ENCODE results near the gene EBF3.
A peak's percentile ranks its signal among the peaks of the same experiment; 100 is the strongest.

The EBF3 gene

DNA sequence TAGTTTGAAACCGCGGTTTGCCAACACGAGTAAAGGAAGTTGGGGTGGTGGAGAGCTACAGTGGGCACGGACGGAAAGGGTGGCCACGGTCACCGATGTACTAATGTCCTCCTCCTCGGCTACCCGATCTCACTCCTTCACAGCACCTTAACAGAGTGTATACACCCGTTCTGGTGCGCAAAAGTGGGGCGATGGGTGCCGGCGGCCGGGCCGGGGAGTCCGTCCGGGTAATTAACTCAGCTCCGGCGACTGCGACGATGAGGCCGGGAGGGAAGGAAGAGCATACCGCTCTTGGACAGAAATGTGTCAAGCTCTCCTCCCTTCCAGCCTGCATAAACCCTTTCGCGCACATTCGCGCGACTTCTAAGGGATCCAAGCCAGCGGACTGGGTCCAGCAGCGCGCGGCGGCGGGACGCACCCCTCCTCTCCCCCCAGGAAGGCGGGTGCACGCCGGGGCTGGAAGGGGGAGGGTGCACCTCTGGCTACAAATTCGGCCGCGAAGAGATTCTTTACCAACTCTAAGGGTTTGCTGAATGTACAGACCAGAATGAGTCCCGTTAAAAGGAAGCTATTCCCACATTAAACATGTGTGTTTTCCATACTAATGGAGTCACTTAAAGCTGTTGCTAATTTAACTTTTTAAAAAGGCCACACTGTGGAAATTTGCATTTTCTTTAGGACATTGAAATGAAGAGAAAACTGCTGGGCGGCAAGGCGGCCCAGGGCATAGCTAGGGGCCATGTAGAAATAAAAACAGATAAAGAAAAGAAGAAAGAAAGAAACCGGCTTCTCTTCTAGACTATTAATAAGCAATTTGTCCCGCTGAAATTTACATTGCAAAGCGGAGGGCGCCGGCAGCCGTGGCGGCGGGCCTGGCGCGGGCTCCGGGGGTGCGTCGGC lies 6.6 kb upstream of the EBF3 start:
- DNase-seq = no peak

DNA sequence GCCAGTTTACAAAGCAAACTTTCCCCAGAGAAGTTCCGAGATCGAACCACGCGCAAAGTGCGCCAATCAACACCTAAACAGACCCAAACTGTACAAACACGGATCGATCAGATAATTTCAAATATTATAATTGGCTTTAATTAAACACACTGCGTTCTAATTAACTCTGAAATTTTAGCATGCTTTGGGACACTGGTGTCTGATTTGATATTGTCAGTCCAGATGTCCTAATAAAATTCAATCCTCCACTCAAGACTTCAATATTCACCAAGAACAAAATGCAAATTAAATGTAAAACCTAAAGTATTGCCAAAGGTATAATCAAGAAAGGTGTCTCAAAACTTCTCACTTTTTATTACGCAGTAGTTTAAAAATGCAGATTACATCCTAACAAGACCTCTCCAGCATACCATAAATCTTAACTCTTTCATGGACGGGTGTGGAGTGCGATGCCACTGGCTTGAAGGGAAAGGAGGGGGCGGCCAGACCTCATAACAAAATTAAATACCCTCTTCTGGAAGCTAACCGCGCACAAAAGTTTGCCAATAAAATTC lies 5.9 kb upstream of the EBF3 start:
- no peak for DNase-seq

DNA sequence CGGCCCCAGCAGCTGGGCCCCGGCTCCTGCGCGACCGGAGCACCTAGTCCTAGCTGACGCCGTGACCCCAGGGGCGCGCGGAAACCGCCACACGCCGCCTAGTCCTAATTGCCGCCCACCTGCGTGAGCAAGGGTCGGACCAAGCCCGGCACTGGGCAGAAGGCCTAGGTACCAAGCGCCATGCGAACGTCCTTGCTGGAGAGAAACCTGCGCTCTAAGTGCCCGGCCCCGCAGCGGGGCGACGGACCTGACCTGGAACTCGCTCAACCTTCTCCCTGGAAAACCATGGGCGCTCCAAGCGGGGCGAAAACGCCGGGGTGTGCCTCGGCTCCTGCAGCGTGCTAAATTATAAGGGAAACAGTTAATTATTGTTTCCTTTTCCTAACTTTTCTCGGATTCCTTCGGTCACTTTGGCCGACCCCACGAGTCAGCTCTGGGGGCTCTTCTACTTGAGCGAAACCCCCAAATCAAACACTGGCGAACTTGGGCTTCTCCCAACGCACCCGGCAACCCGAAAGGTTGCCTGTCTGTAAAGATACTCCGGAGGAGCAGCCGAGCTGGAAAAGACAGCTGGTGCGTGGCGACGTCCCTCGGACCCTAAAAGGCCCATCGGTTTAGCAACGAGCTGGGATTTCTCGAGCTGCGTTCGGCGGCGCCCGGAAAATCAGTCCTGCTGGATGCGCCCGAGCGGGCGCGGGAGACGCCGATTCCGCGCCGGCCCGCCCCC lies 5.3 kb upstream of the EBF3 start:
- DNase-seq = no peak

DNA sequence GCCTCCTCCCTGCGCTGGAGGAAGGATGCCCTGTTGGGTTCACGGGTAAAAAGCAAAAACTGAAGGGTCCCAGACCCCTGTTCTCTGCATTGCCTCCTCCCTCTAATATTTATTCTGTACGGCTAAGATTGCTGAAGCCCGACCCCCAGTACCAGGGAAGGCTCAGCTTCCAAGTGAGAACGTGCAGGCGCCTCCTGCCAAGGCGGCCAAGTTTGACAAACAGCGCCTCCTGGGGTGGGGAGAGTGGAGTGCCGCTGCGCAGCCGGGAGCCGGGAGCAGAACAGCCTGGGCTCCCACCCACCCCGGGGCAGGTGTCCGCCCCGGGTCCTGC lies 4.7 kb upstream of the EBF3 start:
- DNase-seq = no peak

DNA sequence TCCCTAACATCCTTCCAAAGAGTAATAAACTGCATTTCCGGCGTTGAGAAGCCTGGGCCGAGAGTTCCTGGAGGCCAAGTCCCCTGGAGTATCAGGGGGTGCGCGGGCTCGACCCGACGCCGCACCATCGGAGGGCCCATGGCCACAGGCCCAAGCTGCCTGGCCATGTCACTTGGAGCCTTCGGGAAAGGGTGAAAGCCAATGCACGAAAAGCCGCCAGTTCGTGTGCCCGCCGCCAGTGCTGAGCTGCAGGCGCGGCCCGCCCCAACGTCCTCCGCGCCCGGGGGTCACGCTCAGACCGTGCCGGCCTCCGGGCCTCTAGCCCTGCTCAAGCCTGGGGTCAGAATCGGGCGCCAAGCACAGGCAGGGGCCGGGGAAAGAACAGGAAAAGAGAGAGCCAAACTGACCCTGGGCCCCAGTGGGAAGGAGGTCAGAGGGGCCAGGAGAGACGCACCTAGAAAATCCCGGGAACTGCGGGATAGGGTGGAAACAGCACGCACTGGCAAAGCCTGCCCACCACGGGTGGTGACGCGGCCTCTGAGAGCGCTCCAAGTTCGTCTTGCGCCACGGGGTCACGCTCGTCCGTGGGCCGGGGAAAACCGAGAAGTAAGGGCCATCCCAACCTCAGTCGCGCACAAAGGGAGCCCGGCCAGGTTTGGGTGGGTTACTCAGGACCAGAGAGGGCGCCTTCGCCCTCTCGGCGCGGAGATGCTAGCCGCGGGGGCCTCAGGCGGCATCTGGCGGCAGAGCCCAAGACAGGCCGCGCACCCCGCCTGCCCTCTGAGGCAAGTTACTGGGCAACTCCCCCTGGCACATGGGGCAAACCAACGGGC lies 4.2 kb upstream of the EBF3 start:
- DNase-seq = no peak

DNA sequence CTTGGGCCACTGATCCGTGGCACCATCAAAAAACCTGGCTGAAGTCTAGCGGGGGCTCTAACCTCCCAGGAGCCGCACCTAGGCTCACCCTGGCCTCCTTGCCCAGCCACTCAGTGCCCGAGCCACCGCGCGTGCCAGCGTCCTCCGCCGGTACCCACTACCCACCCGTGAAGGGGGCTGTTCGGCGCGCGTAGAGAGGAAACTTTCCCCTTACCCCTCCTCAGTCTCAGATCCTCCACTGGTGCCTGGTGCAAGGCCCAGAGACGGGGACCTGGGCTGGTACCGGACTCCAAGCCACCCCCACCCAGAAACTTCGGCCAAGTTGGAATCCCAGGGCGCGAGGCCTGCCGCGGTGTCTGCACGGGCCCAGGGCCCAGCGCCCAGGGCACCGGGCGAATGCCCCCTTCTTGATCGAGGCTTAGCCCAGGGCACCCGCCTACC lies 3.5 kb upstream of the EBF3 start:
- no peak for DNase-seq

DNA sequence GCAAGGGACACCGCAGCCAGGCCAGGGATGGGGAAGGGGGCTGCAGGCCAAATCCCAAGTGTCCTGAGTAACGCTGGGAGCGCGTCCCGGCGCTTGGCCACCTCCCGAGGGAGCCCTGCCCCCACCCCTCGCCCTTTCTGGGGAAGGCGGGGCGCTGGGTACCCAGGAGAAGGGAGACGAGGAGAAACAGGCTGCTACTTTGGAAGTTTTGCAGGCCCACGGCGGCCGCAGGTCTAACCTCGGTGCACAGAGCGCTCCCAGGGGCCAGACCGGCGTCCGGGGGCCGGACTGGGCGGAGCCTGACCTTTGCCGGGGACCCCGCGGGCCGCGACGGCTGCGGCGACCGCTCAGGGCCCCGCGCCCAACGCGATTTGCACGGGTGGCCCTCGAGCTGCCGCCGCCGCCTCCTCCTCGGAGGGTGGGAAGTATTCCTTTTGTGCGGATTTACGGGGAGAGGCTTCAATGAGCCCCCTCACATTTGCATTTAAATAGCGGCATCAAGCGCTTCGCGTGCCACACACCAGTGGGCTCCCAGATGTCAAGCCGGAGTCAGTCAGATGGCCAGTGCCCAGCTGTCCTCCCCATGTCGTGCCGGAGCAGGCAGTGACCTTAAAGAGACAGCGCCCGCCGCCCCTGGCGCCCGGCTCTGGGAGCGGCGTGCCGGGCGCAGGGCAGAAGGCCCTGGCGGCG lies 3.0 kb upstream of the EBF3 start:
- no peak for DNase-seq

DNA sequence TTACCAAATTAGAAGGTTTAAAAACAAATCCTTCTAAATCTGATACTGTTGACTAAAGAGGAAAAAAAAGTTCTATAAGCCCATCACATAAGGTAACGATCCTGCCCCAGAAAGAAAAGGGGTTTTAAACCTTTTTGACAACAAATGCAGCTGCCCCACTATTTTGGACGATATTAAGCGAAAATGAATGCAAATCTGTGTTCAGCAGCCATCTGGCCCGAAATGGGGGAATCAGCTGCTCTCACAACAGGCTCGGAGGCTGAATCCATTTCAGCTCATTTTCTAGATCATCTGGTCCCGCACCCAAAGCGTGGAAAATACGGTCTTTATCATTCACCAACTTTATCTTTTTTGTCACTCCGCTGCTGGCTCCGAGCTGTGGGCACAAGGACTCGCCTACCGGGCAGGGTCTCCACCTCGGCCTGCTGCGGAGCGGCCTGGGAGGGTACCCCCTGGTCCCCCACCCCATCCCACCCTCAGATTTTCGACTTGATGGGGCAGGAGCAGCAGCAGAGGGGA lies 2.4 kb upstream of the EBF3 start:
- DNase-seq = no peak

DNA sequence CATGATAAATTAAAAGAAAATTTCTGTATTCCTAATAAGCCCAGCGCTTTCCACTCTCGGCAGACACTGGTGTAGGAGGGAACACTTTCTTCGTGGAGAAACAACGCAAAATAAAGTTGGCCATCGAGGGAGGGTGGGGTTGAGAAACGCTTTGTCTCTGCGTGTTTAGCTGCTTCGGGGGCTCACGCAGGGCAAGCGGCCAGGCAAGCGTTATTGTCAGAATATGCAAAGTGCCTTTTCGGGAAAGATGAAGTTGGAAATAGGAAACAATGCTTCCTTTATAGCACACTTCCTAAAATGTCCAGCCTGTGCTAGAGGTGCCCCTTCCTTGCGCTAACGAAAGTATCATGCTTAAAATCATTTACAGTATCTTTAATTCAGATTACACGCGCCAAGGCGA lies 1.9 kb upstream of the EBF3 start:
- no peak for DNase-seq

DNA sequence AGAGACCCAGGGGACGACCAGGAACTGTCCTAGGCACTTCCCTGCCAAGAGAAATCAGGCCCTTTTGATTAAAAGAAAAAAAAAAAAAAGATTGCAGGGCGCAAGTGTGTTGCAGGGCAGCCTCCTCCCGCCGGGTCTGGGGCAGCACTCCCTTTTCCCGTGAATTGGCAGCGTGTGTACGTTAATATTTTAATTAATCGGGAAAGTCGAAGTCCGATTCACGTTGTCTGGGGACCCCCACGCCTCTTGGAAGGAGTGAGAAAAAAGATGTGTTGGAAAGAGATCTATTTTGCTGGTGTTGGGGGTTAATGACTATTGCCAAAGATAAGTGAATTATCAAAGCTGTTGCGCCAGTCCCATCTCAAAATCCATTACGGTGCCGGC lies 1.3 kb upstream of the EBF3 start:
- DNase-seq = no peak

DNA sequence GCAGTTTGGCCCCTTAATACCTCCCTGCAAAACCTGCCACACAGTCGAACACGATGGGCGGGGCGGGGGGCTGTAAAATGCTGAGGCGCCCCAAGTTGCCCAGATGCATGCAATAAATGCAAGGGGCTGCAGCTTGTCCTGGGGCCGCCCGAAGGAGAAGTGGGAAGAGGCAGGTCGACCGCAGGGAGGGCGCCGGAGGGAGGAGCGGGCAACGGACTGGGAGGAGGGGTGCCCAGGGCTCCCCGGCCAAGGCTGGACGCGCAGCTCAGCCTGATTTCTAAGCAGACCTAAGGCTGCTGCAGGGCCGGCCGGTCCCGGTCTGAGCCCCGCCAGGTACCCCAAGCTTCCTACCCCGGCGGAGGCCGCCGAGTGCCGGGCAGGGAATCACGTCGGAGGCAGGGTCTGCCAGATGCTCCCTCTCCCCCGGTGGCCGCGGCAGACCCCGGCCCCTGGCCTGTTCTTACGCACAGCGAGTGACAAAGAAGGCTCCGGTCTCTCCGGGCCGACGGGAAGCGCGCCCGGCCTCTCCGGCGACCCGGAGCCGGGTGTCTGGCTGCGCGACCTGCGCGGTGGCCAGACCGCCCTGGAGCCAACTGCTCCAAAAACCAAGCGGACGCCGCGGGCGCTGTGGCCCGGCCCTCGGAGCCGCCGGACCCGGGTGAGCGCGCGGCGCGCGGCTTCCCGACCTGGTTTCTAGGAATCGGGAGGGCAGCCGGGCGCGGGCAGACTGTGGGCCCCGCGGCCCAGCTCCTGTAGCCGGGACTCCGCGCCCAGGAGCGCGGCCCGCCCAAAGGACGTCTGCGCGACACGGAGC lies 744 bp upstream of the EBF3 start:
- DNase-seq = peak; percentile 45

DNA sequence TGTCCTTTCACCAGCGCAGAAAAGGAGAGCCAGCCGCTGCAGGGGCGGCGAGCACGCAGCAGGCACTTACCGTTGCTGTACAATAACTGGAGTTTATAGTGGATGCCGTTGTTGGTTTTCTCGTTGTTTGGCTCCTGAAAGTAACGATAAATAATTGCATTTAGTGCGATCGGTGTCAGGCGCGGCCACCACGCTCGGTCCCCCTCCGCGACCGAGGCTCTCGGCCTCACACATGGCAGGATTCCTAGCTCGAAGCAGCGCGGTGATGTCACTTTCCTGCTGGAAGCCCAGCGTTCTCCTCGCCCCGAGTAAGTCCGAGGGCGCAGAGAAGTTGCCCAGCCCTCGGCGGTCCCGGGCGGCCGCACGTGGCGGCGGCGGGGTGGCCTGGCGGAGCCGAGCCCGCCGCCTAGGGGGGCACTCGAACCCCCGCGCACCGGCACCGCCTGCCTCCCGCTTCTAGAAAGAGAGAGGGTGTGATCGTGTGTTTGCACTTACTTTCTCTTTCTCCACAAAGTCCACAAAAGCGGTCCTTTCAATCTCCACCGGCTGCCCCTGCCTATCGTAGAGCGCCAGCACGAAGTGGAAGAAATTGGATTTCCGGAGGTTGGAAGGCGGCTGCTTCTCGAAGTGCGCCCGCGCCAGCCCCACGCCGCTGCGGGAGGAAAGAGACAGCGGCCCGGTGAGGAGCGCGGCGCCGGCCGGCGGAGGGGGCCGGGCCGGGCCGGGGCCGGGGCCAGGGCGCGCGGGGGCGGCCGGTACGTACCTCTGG lies 1.0 kb downstream of the EBF3 start:
- no peak for DNase-seq

DNA sequence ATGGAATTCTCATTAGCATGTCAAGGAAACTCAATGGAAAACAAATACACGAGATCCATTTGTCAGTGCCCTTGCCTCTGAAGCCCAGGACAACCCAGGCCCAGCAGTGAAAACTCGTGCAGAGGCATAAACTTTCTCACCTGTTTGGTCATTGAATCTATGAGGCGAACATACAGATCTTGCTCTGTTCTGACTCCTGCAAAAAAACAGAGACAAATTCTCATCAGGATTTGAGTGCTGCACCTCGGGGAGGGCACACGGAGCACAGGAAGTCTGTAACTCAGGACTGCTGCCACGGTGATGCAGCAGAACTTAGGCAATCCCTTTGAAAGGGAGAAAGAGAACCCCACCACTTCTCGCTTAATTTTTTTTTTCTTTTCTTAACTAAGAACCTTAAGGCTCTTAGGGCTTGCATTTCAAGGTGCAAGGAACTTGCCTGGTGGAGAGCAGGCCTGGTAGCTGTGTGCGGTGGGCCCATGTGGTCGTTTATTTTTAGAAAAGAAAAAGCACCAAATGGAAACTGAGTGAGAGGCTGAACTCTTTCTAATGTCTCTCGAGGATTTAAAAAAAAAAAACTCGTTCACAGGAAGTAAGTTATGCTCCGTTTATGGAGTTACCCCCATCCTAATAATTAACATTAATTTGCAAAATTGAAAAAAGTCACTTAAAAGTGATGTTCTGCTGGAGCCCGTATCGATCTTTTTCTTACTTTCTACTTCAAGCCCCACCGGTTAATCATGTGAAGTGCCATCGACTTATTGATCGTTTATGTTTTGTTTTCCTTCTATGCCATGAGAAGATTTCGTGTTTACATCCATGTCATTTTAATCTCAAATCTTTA lies 1.8 kb downstream of the EBF3 start:
- no peak for DNase-seq

DNA sequence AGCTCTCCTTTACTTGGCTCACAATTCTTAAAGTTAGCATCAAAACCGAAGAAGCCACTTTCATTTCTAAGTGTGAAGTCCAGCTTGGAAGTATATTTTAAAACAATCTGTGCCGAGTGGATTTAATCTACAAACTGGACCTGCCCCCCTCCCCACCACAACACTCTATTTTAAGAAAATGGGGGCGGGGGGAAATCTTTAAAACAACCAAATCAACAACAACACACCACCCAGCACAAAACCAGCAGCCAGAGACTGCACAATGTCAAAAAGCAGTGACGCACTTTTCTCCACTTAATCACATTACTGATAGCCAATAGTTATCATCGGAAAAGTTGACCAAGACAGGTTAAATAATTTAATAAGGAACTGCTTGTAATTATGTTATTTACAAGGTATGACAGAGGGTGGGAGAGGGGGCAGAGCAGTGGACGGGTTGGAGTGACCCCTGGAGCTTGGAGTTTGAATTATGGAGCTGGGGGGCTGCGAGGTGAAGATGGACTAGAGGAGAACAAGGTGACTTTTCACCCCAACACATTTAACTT lies 2.8 kb downstream of the EBF3 start:
- no peak for DNase-seq

DNA sequence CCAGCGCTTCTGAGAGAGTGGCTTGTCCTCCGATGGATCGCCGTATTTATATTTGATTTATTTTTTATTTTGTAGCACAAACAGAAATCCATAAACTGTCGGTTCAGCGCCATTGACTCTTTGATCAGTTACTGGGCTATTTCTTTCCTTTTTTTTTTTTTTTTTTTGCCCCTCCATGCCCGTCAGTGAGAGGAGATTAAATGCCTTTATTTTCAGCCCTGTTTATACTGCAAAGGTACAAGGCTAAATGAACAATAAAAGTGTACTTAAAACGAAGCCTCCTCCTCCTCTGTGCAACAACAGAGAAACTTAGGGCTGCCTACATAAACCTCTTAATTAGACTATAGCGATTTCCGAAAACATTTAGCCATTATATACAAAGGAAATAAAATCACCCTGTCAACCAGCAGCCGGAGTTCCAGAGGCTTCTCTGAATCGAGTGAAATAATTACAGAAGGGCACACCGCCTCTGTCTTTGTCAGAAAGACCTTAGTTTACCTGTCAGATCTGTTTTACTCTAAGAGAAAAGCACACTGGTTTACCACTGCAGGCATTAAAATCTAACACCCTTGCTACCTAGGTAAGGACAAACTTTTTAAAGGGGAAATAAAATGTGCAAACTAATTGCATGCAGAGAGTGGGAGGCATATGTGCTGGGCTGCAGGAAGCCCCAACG lies 3.5 kb downstream of the EBF3 start:
- no peak for DNase-seq

DNA sequence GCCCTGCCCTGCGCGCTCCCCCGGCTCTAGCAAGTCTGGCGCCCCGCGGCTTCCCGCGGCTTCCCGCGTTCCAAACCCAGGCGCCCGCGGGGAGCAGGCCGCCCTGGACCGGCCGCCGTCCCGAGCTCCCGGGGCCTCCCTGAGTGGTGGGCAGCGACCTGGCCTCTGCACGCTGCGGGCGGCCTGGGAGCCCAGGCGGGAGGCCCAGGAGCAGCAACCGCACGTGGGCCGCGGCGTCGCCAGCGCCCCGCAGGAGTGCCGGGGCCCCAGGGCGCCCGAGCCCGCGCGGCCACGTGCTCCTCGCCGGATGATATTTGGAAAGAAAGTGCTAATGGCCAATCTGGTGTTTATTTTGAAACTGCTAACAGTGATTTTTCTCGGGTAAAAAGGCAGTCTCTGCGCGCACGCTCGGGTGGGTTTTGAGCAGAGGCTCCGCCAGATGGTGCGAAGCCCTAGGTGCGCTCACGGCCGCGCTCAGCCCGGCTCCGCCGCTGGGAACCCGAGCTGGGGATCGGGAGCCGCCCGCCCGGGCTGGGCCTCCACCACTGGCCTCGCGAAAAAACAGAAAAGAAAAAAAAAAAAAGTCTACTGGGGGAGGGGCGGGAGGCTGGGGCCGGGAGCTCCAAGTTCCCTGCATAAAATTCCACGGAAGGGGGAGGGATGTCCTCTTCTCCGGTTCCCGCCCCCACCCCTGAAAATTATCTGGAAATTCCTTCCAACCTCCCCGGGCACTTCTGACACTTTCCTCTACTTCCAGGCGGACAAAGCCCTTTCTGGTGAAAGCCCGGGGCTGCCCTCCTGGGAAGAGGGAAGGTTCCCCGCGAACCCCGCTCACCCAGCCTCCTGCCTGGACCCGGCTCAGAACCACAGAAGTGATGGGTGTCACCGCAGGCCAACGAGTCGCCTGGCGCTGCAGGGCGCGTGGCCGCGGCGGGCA lies 4.3 kb downstream of the EBF3 start:
- DNase-seq = peak; percentile 23
